Neural cell (in vitro differentiated cells): ENCODE results near the gene FAM227A.

Source experiments
- CTCF ChIP-seq: fragments of 450-650 bp; IDR thresholded peaks from 2 replicates; pipeline ENCODE4 v1.5.1; 2014; ENCODE audit warnings: antibody characterized with exemption, mild to moderate bottlenecking, moderate library complexity; ENCODE audit not compliant: poor library complexity, severe bottlenecking
- EP300 ChIP-seq: fragments of 450-650 bp; conservative IDR thresholded peaks from 2 replicates; pipeline ENCODE4 v1.6.1; 2014; ENCODE audit warnings: antibody characterized with exemption, mild to moderate bottlenecking, moderate library complexity; ENCODE audit not compliant: poor library complexity, severe bottlenecking
- EZH2 ChIP-seq: fragments of 200-600, 300-800 bp; shearing (Covaris generic), sonication (generic); IDR thresholded peaks from 2 replicates; pipeline ENCODE4 v1.6.1; 2014; ENCODE audit warnings: antibody characterized with exemption, low read length, borderline replicate concordance, mild to moderate bottlenecking; ENCODE audit not compliant: insufficient read depth, poor library complexity, severe bottlenecking
- POLR2AphosphoS5 ChIP-seq: IDR thresholded peaks from 2 replicates; pipeline ENCODE4 v1.6.1; 2012
- RAD21 ChIP-seq: fragments of 450-650 bp; conservative IDR thresholded peaks from 2 replicates; pipeline ENCODE4 v1.6.1; 2014; ENCODE audit warnings: antibody characterized with exemption, mild to moderate bottlenecking, moderate library complexity
- REST ChIP-seq: IDR thresholded peaks from 2 replicates; pipeline ENCODE4 v1.6.1; 2012; ENCODE audit warnings: borderline replicate concordance
- SMC3 ChIP-seq: fragments of 450-650 bp; conservative IDR thresholded peaks from 2 replicates; pipeline ENCODE4 v1.6.1; 2014; ENCODE audit warnings: antibody characterized with exemption, mild to moderate bottlenecking, moderate library complexity; ENCODE audit not compliant: poor library complexity
- TAF1 ChIP-seq: IDR thresholded peaks from 2 replicates; pipeline ENCODE4 v1.6.1; 2012; ENCODE audit warnings: low read depth

- TF ChIP-seq CTCF (no peak), REST (no peak), EZH2 (no peak), POLR2AphosphoS5 (no peak), SMC3 (no peak), EP300 (no peak), TAF1 (no peak), RAD21 (no peak)
Observed at GRCh38 chr22:38674888-38675287, 18.7 kb upstream of the FAM227A start.
